Skeletal muscle tissue (tissue), 4 donors: Measurements from ENCODE around the gene SPEF1. TPM values are rescaled to one million over a fixed set of nuclear protein-coding genes. Genes with fewer than 3 reads are reported as not detected.
A peak's percentile ranks its signal among the peaks of the same experiment; 100 is the strongest.

Experiments used
- H3K27ac ChIP-seq: one replicate; pipeline ENCODE4 v1.7.0; 2013; ENCODE audit warnings: mild to moderate bottlenecking, low read depth, low read length, inconsistent platforms
- H3K27me3 ChIP-seq, 3 donors: one replicate each; pipeline ENCODE4 v1.7.0; 2013; ENCODE audit warnings: low read length in 3 of 3; ENCODE audit not compliant: control insufficient read depth in 3 of 3, insufficient read depth in 3 of 3
- H3K36me3 ChIP-seq, 3 donors: one replicate each; pipeline ENCODE4 v1.7.0; 2013; ENCODE audit warnings: low read length in 3 of 3; ENCODE audit not compliant: control insufficient read depth in 3 of 3, insufficient read depth in 3 of 3
- H3K4me1 ChIP-seq, 3 donors: one replicate each; pipeline ENCODE4 v1.7.0; 2013; ENCODE audit warnings: low read length in 3 of 3, mild to moderate bottlenecking in 3 of 3; ENCODE audit not compliant: control insufficient read depth in 3 of 3, insufficient read depth in 3 of 3
- H3K4me3 ChIP-seq, 3 donors: one replicate each; pipeline ENCODE4 v1.7.0; 2013; ENCODE audit warnings: low read length in 3 of 3
- H3K9ac ChIP-seq, 3 donors: one replicate each; pipeline ENCODE4 v1.7.0; 2013; ENCODE audit warnings: low read length in 3 of 3, mild to moderate bottlenecking in 3 of 3, moderate library complexity in 2 of 3, low read depth in 1 of 3
- H3K9me3 ChIP-seq, 3 donors: one replicate each; pipeline ENCODE4 v1.7.0; 2013; ENCODE audit warnings: low read length in 3 of 3; ENCODE audit not compliant: control insufficient read depth in 3 of 3
- total RNA-seq: library from RNA; depleted of rRNA; stranded (reverse); fragments of >200 nt; gene quantifications from one replicate; pipeline ENCODE4 v1.2.3, GENCODE V29; 2014
- donor health status: Osteomylitis.

The SPEF1 gene
- total RNA-seq, 1 donor from 2014 or later = not detected

- Histone ChIP-seq H3K9ac (no peak overlapping the region), H3K9me3 (no peaks in the 10 kb centered on the region), H3K4me3 (no peak overlapping the region), H3K4me1 (peaks cover 35 to 58% (median 41%) of the 10 kb centered on the region in 3 donors), H3K27ac (no peak overlapping the region), H3K27me3 (peaks cover 4 to 11% (median 8%) of the 10 kb centered on the region in 3 donors), H3K36me3 (peaks cover 0 to 5% (median 5%) of the 10 kb centered on the region in 3 donors)
Measured at GRCh38 chr20:3783068-3783489, 1.8 kb upstream of the SPEF1 start.

GRCh38 chr20:3782597-3782996, 1.3 kb upstream of the SPEF1 start:
- Histone ChIP-seq H3K4me1 (peaks cover 40 to 62% (median 45%) of the 10 kb centered on the region in 3 donors), H3K27ac (no peak overlapping the region), H3K9ac (no peak overlapping the region), H3K9me3 (no peaks in the 10 kb centered on the region), H3K4me3 (no peak overlapping the region), H3K27me3 (peaks cover 8 to 13% (median 13%) of the 10 kb centered on the region in 3 donors), H3K36me3 (peaks cover 0 to 5% (median 5%) of the 10 kb centered on the region in 3 donors)

- H3K27me3 ChIP-seq = peaks cover 17 to 27% (median 22%) of the 10 kb centered on the region in 3 donors
- H3K9ac ChIP-seq = no peak overlapping the region
- no peak overlapping the region for H3K4me3 ChIP-seq
- no peak overlapping the region for H3K27ac ChIP-seq
- no peaks in the 10 kb centered on the region for H3K9me3 ChIP-seq
- H3K4me1 ChIP-seq = peaks cover 25 to 45% (median 30%) of the 10 kb centered on the region in 3 donors
- H3K36me3 ChIP-seq = no peaks in the 10 kb centered on the region
Measured at GRCh38 chr20:3778976-3779375, 2.3 kb downstream of the SPEF1 start.

- Histone ChIP-seq H3K27ac (no peak overlapping the region), H3K9ac (peak overlapping the region; percentile 48 to 70 (median 57)), H3K27me3 (peaks cover 17 to 27% (median 22%) of the 10 kb centered on the region in 3 donors)
Measured at GRCh38 chr20:3777716-3778629, 3.3 kb downstream of the SPEF1 start.

GRCh38 chr20:3777381-3777715, 3.9 kb downstream of the SPEF1 start:
- Histone ChIP-seq H3K27ac (no peak overlapping the region), H3K4me1 (peaks cover 17 to 31% (median 21%) of the 10 kb centered on the region in 3 donors), H3K4me3 (peak overlapping the region; percentile 61 to 71 (median 63)), H3K9me3 (no peaks in the 10 kb centered on the region), H3K9ac (peak overlapping the region; percentile 48 to 70 (median 57)), H3K36me3 (no peaks in the 10 kb centered on the region), H3K27me3 (peaks cover 17 to 27% (median 22%) of the 10 kb centered on the region in 3 donors)

More at GRCh38 chr20:3777716-3778629, 3.3 kb downstream of the SPEF1 start:
- peak overlapping the region; percentile 61 to 71 (median 63) for H3K4me3 ChIP-seq
- no peaks in the 10 kb centered on the region for H3K36me3 ChIP-seq
- H3K4me1 ChIP-seq = peaks cover 17 to 35% (median 21%) of the 10 kb centered on the region in 3 donors
- no peaks in the 10 kb centered on the region for H3K9me3 ChIP-seq

- Histone ChIP-seq H3K9me3 (no peaks in the 10 kb centered on the region), H3K9ac (no peak overlapping the region), H3K27me3 (peaks cover 17 to 27% (median 22%) of the 10 kb centered on the region in 3 donors), H3K27ac (no peak overlapping the region), H3K36me3 (no peaks in the 10 kb centered on the region), H3K4me3 (no peak overlapping the region), H3K4me1 (peaks cover 12 to 20% (median 14%) of the 10 kb centered on the region in 3 donors)
Measured at GRCh38 chr20:3775457-3776108, 5.7 kb downstream of the SPEF1 start.

GRCh38 chr20:3771552-3772058, 9.6 kb downstream of the SPEF1 start:
- H3K36me3 ChIP-seq = no peaks in the 10 kb centered on the region
- H3K4me3 ChIP-seq = no peak overlapping the region
- no peak overlapping the region for H3K27ac ChIP-seq
- no peaks in the 10 kb centered on the region for H3K9me3 ChIP-seq
- peaks cover 17 to 23% (median 20%) of the 10 kb centered on the region in 3 donors for H3K4me1 ChIP-seq
- no peak overlapping the region for H3K9ac ChIP-seq
- peaks cover 0 to 5% (median 0%) of the 10 kb centered on the region in 3 donors for H3K27me3 ChIP-seq

- no peaks in the 10 kb centered on the region for H3K27me3 ChIP-seq
- H3K9ac ChIP-seq = peak overlapping the region; percentile 71 to 91 (median 83)
- H3K27ac ChIP-seq = peak overlapping the region; percentile 85
- H3K4me1 ChIP-seq = peaks cover 23 to 48% (median 32%) of the 10 kb centered on the region in 3 donors
- H3K9me3 ChIP-seq = no peaks in the 10 kb centered on the region
- no peaks in the 10 kb centered on the region for H3K36me3 ChIP-seq
- peak overlapping the region; percentile 74 to 94 (median 94) for H3K4me3 ChIP-seq
Measured at GRCh38 chr20:3768342-3769130, 12.7 kb downstream of the SPEF1 start.
